NT2/D1 (cell line): ENCODE data around the gene NATD1.

ENCODE experiments used
- DNase-seq: peaks from one replicate; pipeline ENCODE4 v3.0.0-alpha.2; 2011; ENCODE audit warnings: low read depth, low spot score
- H3K27me3 ChIP-seq: 2 replicates; pipeline ENCODE4 v1.6.0; 2011; ENCODE audit warnings: mild to moderate bottlenecking; ENCODE audit not compliant: insufficient read length, insufficient read depth
- H3K36me3 ChIP-seq: 2 replicates; pipeline ENCODE4 v1.6.1; 2011; ENCODE audit warnings: mild to moderate bottlenecking, low read length, mixed read lengths; ENCODE audit not compliant: insufficient read depth, insufficient read length
- H3K4me1 ChIP-seq: 2 replicates; pipeline ENCODE4 v1.5.1; 2011; ENCODE audit not compliant: insufficient read depth, insufficient read length
- H3K4me3 ChIP-seq: 2 replicates; pipeline ENCODE4 v1.5.1; 2011; ENCODE audit warnings: low read depth; ENCODE audit not compliant: insufficient read length
- H3K9ac ChIP-seq: 2 replicates; pipeline ENCODE4 v1.6.0; 2011; ENCODE audit warnings: low read depth; ENCODE audit not compliant: insufficient read length
- H3K9me3 ChIP-seq: 2 replicates; pipeline ENCODE4 v1.5.1; 2011; ENCODE audit warnings: mild to moderate bottlenecking, low read length; ENCODE audit not compliant: insufficient read depth
- SUZ12 ChIP-seq: IDR thresholded peaks from 2 replicates; pipeline ENCODE4 v1.6.1; 2011; ENCODE audit not compliant: insufficient read length, insufficient read depth; ENCODE audit errors: extremely low read depth
- YY1 ChIP-seq: IDR thresholded peaks from 2 replicates; pipeline ENCODE4 v1.6.1; 2011; ENCODE audit not compliant: insufficient read length, insufficient read depth
- ZNF274 ChIP-seq: IDR thresholded peaks from 2 replicates; pipeline ENCODE4 v1.6.1; 2011; ENCODE audit warnings: mild to moderate bottlenecking, low read depth, low read length

NATD1 gene

DNA sequence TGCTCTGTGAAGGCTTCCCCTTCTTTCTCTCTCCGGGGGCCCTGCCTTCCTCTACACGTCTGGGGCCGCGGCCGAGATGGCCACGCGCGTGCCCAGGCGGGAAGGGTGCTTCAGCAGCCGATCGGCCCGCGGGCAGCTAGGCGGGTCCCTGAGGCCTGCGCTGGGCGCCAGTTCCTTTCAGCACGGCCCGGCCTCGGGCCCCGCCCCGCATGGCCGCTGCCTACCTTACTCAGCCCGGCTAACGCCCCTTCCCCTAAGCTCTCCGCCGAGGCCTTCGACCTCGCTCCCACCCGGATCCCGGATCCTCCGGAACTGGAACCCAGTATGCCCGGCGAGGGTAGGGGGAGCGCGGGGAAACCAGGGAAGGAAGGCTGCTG is 39.6 kb downstream of the NATD1 start:
- Histone ChIP-seq H3K27me3 (no peaks in the 10 kb centered on the region), H3K9me3 (no peaks in the 10 kb centered on the region), H3K4me3 (peak overlapping the region; percentile 91), H3K36me3 (peaks cover 38% of the 10 kb centered on the region), H3K4me1 (peaks cover 11% of the 10 kb centered on the region), H3K9ac (peak overlapping the region; percentile 99)
- no peak for TF ChIP-seq ZNF274
- TF ChIP-seq YY1: no peak
- no peak for TF ChIP-seq SUZ12
- DNase-seq: no peak

DNA sequence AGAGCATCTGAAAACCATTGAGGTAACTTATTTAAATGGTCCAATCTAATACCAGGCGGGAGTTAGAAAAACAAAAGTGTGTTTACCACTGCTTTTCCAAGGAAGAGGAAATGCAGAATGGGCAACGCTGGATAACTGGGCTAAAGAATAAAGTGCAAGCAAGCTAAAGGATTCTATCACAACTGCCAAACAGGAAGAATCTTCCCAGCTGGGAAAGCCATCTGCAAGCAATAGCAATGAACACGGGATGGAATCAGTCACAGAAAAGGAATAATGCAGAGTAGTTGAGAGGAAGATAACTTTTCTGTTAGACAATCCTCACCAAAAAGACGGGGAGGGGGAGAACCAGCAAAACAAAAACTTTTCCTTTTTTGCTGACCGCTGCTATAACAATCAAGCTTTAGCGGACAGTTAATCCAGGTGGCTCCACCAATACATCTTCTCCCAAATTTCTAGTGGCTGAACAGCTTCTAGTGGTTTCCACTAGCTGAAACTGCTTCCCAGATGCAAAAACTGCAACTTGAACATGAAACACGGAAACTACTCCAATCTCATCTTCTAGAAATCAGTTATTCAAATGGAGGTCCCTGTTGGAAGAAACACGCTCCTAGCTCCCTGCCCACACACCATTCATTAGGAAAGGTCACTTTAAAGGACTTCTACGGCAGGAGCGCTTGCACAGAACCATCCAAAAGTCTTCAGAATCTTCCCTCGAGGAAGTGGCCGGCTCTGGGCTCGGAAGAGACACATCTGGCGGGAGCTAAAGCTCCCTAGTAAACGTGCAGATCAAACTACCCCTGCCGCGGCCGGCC is 40.2 kb downstream of the NATD1 start:
- TF ChIP-seq SUZ12 (no peak), ZNF274 (no peak), YY1 (no peak)
- Histone ChIP-seq H3K4me3 (peak overlapping the region; percentile 91), H3K27me3 (no peaks in the 10 kb centered on the region), H3K9ac (peak overlapping the region; percentile 99), H3K36me3 (peaks cover 41% of the 10 kb centered on the region), H3K4me1 (peaks cover 11% of the 10 kb centered on the region), H3K9me3 (no peaks in the 10 kb centered on the region)
- DNase-seq: no peak

DNA sequence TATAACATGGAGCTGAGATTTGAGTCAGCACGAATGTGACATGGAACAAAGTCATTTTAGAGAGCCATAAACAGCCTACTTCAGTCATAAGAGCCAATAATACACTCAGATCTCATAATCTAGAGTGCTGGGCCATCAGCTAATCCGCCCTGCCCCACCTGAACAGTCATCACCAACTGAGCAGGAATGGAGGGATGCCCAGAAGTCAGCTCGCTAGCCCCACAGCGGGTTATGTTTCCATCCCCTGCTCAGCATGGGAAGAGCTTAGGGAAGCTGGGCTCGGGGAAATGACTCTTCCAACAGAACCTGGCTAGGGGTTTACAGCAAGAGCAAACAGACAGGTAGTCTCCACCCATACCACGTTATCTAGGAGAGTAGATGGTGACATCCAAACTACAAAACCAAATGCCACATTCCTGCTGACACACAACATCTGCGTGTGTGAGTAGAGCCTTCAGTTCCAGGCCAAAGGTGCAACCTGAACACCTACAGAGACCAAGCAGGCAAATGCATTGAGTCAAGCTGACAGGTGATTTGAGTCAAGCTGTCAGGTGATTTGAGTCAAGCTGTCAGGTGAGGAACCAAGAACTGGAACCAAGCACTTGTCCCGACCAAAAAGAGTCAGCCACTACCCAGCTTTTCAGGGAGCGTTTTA is 41.3 kb downstream of the NATD1 start:
- no peaks in the 10 kb centered on the region for H3K27me3 ChIP-seq
- no peak for DNase-seq
- H3K9ac ChIP-seq: peak overlapping the region; percentile 50
- TF ChIP-seq SUZ12 (no peak), ZNF274 (no peak), YY1 (no peak)
- peaks cover 11% of the 10 kb centered on the region for H3K4me1 ChIP-seq
- no peak overlapping the region for H3K4me3 ChIP-seq
- no peaks in the 10 kb centered on the region for H3K9me3 ChIP-seq
- peaks cover 42% of the 10 kb centered on the region for H3K36me3 ChIP-seq

DNA sequence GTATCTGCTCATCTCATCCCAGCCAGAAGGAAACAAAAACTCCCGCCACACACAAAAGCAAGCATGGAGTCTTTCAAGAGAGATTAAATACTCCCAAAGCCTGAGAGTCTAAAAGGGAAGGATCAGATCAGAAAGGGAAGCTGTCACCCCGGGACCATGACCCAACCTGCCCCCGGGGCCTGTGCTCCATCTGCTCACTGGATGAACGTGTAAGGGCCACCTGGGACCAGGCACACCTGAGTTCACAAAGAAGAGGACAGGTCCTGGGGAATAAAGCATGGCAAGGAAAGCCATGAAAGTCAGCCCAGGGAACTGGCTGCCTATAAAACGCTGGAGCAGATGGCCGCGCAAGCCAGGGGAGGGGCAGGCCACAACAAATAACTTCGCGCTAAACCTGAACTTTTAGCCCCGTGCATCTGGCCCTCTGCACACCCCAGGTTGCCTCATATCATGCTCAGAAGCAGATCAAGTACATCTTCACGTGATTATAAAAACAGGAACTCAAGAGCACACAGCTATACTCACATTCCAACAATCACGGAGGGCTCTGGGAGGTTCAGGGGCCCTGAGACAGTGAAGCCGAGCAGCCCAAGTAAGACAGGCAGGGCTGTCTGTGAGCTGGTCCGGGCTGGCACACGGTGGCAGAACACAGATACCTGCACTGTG is 42.7 kb downstream of the NATD1 start:
- no peak overlapping the region for H3K4me3 ChIP-seq
- no peak for DNase-seq
- H3K36me3 ChIP-seq: peaks cover 48% of the 10 kb centered on the region

DNA sequence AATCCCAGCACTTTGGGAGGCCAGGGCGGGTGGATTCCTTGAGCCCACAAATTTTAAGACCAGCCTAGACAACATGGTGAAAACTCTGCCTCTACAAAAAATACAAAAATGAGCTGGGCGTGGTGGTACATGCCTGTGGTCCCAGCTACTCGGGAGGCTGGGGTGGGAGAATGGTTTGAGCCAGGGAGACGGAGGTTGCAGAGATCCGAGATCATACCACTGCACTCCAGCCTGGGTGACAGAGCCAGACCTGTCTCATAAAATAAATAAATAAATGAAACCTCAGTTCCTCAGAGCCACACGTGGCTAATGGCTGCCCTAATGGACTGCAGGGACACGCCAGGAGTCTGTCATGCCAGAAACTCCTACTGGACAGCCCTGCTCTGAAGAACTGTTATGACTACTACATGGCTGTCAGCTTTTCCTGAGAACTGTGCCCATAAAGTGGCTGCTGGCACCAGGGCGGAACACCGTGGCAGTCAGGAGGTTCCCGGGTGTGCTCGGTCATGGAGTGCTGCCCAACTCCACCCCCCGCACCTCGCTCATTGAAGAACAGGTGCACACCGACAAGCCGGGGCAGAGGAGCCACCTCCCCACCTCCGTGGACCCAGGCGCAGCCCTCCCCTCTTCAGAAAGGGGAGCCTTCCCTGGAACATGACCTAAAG is 43.6 kb downstream of the NATD1 start:
- H3K4me3 ChIP-seq: no peak overlapping the region
- peaks cover 52% of the 10 kb centered on the region for H3K36me3 ChIP-seq

More for the DNA sequence above, 42.7 kb downstream of the NATD1 start:
- Histone ChIP-seq H3K4me1 (peaks cover 9% of the 10 kb centered on the region), H3K9ac (no peak overlapping the region), H3K9me3 (no peaks in the 10 kb centered on the region), H3K27me3 (no peaks in the 10 kb centered on the region)
- TF ChIP-seq YY1: no peak
- TF ChIP-seq ZNF274: no peak
- no peak for TF ChIP-seq SUZ12

DNA sequence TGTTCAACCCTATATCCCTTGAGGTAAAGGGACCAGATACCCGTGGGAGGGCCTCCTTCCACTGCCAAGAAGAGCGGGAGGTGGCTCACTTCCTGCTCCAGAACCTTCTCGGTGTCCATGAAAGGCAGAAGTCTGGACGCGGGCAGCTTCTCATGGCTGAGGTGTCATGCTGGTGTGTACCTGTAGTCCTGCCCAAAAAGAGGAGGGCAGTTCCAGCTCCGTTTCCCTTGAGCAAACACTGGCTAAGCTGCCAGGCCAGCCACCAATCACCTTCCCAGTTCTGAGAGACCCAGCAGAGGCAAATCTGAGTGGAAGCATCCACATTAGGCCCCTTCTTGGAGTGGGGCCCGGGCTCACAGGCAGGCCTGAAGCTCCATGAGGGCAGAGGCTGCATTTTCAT is 44.9 kb downstream of the NATD1 start:
- Histone ChIP-seq H3K9me3 (no peaks in the 10 kb centered on the region), H3K36me3 (peaks cover 52% of the 10 kb centered on the region), H3K4me1 (peaks cover 12% of the 10 kb centered on the region), H3K27me3 (no peaks in the 10 kb centered on the region), H3K9ac (no peak overlapping the region), H3K4me3 (no peak overlapping the region)
- DNase-seq: no peak
- TF ChIP-seq SUZ12 (no peak), ZNF274 (no peak), YY1 (no peak)

More for the DNA sequence above, 43.6 kb downstream of the NATD1 start:
- no peak overlapping the region for H3K9ac ChIP-seq
- H3K4me1 ChIP-seq: peaks cover 12% of the 10 kb centered on the region
- DNase-seq: no peak
- TF ChIP-seq ZNF274 (no peak), YY1 (no peak), SUZ12 (no peak)
- no peaks in the 10 kb centered on the region for H3K9me3 ChIP-seq
- no peaks in the 10 kb centered on the region for H3K27me3 ChIP-seq
